ENCODE data around the gene ZNF398. TPM values are rescaled to one million over a fixed set of nuclear protein-coding genes. Genes with fewer than 3 reads are reported as not detected.
A peak's percentile ranks its signal among the peaks of the same experiment; 100 is the strongest.

Gene ZNF398
- total and polyA plus RNA-seq, 9 of the 15 experiments (the other 6 are each of a cell fraction or from before 2014, with no cell fraction given), result 4.0 to 18.6 (median 10.4) TPM

DNA sequence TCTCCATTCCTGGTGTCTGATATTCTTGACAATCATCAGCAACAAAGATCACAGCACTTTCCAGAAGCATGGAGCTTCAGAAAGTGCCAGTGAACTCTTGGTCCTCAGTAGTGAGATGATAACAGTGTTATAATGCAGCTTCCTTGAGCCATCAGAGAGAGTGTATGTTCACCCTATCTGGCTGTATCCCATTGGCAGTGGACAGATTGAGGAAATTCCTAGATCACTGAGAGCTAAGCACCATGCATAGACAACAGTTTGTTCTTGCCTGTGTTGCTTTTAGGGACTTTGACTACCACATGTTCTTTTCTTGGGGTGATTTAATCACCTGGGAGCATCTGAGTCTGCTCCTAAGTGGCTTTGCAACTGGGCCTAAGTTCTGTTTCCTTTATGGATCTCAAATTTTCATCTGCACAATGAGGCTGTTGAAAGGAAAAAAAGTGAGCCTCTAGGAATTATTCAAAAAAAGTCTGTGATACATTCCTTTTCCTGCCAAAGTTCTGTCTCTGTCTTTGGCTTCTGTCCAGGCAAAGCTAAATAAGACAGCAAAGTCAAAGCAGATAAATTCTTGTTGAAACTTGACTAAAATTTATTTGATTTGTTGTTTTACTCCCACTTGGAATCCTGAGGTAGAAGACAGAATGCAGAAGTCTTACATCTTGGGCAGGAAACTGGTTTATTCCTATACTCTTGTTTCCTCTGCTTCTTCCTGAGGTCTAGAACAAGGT is 33.6 kb downstream of the ZNF398 start:
- Histone ChIP-seq H2AFZ (ENCODE audit: low read depth, low read length) (no peak overlapping the region), H3K4me2 (ENCODE audit: insufficient read depth, low read length) (no peak overlapping the region), H3K27ac (ENCODE audit: extremely low read depth, low read depth, low read length) (no peak overlapping the region), H3K36me3 (ENCODE audit: control insufficient read depth, insufficient read depth, low read length) (peaks cover 65% of the 10 kb centered on the region), H3K9me3 (replicated peaks; ENCODE audit: control insufficient read depth, insufficient read depth, low read depth, low read length) (no peaks in the 10 kb centered on the region), H3K4me3 (no peak overlapping the region), H4K20me1 (replicated peaks; ENCODE audit: control insufficient read depth, insufficient read depth, low read length) (no peaks in the 10 kb centered on the region), H3K4me1 (replicated peaks in 1 of 2; ENCODE audit: control insufficient read depth in 2 of 2, insufficient read depth in 2 of 2, low read length in 2 of 2) (peaks cover 0 to 4% of the 10 kb centered on the region in 2 experiments; a peak in 1 of 5 replicates), H3K79me2 (ENCODE audit: control insufficient read depth, insufficient read depth, low read length) (no peaks in the 10 kb centered on the region), H3K9me1 (ENCODE audit: control insufficient read depth, insufficient read depth, low read length) (no peaks in the 10 kb centered on the region), H3K27me3 (ENCODE audit: control insufficient read depth in 2 of 2, insufficient read depth in 2 of 2, low read length in 2 of 2) (no peaks in the 10 kb centered on the region), H3K9ac (ENCODE audit: insufficient read depth in 1 of 2, low read depth in 2 of 2, low read length in 2 of 2) (no peak overlapping the region)
- POLR2A ChIA-PET, result interaction anchor here (0.8 to 1.2 kb wide), 5 partner anchors 10 to 182 kb away, joined by 3 to 5 read pairs (median 4); partner anchors contain the start of gene ZNF282
- DNase-seq (ENCODE audit: extremely low read depth in 1 of 4, low spot score in 3 of 4), result no peak
- ATAC-seq, result no peak
- in situ Hi-C loops (cut with MboI), result no loop called here
- CTCF ChIA-PET (ENCODE audit: low intra/inter-chr PET ratio), result no interaction called here
- TSS peak; percentile 31 for BruUV-seq (replicated peaks)
- FAIRE-seq, result no peak
- intact Hi-C loops (cut with micrococcal nuclease), result no loop called here
- TF ChIP-seq ATF1 (CRISPR knock-in tag; IDR thresholded peaks at IDR 0.05) (no peak), ATF1 (tag; IDR thresholded peaks at IDR 0.05) (no peak), HMG20A (CRISPR knock-in tag; conservative IDR thresholded peaks at IDR 0.05) (no peak), GATAD2B (IDR thresholded peaks at IDR 0.05; ENCODE audit: borderline replicate concordance) (no peak), MNT (conservative IDR thresholded peaks at IDR 0.05) (no peak), NKRF (IDR thresholded peaks at IDR 0.05; ENCODE audit: borderline replicate concordance) (no peak), GABPA (tag; conservative IDR thresholded peaks at IDR 0.05; ENCODE audit: low read depth) (no peak), TFE3 (CRISPR knock-in tag; IDR thresholded peaks at IDR 0.05) (no peak), ZNF668 (CRISPR knock-in tag; IDR thresholded peaks at IDR 0.05) (no peak), ZNF445 (CRISPR knock-in tag; IDR thresholded peaks at IDR 0.05; ENCODE audit: low read depth) (no peak), ETV1 (tag; conservative IDR thresholded peaks at IDR 0.05; ENCODE audit: low read depth) (no peak), POLR2AphosphoS5 (IDR thresholded peaks at IDR 0.05; ENCODE audit: control insufficient read depth, insufficient read depth, low read depth, low read length) (0 out of 2 replicates have a peak, but pooled peaks have one; percentile 15), DACH1 (IDR thresholded peaks at IDR 0.05; ENCODE audit: partially characterized antibody) (no peak), U2AF2 (optimal IDR thresholded peaks at IDR 0.05; ENCODE audit: low read depth, low read length) (no peak), ZNF174 (CRISPR knock-in tag; IDR thresholded peaks at IDR 0.05) (no peak)
- TF ChIP-seq, protein P1, sequence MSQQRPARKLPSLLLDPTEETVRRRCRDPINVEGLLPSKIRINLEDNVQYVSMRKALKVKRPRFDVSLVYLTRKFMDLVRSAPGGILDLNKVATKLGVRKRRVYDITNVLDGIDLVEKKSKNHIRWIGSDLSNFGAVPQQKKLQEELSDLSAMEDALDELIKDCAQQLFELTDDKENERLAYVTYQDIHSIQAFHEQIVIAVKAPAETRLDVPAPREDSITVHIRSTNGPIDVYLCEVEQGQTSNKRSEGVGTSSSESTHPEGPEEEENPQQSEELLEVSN (IDR thresholded peaks at IDR 0.05; ENCODE audit: borderline replicate concordance in 1 of 2, extremely low read depth in 1 of 2, insufficient read depth in 1 of 2, insufficient read length in 1 of 2, low read depth in 1 of 2, low read length in 1 of 2, poor library complexity in 1 of 2, severe bottlenecking in 1 of 2), result no peak

Data from K562 (cell line).